ENCODE measurements around the gene VSTM5.

DNA sequence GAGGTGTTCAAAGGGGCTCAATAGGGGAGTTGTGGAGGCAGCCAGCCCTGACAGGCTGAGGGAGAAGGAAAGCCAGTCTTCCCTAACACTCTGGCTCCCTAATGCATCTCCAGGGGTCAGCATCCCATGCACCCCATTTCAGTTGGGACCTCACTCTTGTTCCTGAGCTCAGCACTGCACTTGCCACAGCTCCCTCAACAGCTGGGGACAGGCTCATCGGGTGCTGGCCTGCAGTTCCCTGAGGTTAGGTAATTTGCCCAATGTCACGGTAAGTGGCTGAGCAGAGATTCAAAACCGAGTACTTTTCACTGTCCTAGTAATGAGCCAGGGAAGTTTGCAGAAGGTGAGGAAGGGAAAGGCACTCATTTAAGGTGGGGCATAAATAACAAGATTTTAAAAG lies 20.8 kb downstream of the VSTM5 start:
- TF ChIP-seq, protein P1, sequence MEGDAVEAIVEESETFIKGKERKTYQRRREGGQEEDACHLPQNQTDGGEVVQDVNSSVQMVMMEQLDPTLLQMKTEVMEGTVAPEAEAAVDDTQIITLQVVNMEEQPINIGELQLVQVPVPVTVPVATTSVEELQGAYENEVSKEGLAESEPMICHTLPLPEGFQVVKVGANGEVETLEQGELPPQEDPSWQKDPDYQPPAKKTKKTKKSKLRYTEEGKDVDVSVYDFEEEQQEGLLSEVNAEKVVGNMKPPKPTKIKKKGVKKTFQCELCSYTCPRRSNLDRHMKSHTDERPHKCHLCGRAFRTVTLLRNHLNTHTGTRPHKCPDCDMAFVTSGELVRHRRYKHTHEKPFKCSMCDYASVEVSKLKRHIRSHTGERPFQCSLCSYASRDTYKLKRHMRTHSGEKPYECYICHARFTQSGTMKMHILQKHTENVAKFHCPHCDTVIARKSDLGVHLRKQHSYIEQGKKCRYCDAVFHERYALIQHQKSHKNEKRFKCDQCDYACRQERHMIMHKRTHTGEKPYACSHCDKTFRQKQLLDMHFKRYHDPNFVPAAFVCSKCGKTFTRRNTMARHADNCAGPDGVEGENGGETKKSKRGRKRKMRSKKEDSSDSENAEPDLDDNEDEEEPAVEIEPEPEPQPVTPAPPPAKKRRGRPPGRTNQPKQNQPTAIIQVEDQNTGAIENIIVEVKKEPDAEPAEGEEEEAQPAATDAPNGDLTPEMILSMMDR (IDR thresholded peaks at IDR 0.05): no peak
- TF ChIP-seq POLR2A (IDR thresholded peaks at IDR 0.05) (no peak), EP300 (IDR thresholded peaks at IDR 0.05) (no peak), POLR2AphosphoS5 (IDR thresholded peaks at IDR 0.05) (no peak)
